Cerebellar cortex (tissue), 1 donor: ENCODE measurements around the gene ACTN1.

ENCODE experiments used
- DNase-seq: peaks from one replicate; pipeline ENCODE4 v3.0.0-alpha.2; 2015; ENCODE audit warnings: low spot score

Gene ACTN1

DNA sequence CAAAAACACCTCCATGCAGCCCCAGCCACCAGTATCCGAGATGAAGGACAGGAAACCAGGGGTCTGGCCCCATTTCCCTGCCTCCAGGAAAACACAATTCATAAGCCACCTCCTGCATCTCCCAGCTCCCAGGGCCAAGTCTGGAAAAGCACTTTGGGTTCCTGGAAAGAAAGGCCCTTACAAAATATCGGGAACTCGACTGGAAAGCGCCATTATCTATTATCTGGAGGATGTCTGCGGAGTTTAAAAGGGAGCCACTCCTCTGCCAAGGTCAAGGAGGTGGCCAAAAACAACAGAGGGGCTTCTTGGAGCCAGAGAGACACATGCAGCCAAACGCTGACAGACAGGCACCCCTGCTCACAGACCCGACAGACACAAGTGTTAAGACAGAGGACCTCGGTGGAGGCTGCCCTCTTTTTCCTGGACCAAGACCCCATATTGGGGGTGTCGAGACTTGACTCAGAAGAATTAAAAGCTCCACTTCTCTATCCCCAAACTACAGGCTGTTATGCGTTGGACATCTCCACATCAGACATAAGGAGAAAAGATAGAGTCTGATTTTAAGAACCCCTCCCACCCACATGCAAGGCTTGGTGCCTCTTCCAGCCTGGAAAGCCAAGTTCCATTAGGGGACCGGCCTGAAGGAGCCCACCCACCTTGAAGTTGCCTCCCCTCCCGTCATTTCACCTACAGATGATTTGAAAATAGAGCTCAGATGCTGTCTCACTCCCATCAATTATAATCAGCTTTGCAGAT lies 9.6 kb downstream of the ACTN1 start:
- DNase-seq = no peak

DNA sequence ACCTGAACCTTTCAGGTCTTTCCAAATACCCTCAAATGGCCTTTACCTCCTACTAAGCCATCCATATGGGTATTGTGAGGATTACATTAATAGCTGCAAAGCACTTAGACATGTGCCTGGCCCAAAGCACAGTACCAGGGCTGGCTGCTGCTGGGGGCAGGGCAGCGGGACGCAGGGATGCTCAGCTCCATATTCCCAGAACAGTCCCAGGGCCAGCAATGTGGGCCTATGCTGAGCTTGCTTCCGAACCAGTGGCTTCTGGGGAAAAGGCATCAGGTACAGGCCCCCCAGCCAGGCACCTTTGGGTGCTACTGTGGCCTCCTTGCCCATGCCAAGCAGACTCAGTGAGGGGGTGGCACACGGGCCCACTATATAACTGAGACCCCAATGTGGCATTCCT lies 10.4 kb downstream of the ACTN1 start:
- DNase-seq = no peak

DNA sequence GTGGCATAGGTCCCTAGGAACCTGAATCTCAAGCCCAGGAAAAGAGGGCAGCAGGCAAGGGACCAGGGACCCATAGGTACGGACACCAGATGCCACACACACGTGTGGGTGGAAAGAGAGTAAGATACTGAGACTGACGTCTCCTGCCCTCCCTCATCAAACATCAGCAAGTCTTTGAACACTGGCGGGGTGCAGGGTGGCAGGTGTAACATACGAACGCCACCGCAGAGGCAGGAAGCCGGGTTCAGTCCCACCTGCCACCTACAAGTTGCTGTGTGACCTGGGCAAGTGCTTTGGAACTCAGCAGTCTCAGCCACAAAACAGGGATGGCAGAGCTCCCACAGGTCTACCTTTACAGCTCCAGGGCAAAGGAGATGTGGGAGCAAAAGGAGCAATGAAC lies 11.1 kb downstream of the ACTN1 start:
- DNase-seq = no peak

DNA sequence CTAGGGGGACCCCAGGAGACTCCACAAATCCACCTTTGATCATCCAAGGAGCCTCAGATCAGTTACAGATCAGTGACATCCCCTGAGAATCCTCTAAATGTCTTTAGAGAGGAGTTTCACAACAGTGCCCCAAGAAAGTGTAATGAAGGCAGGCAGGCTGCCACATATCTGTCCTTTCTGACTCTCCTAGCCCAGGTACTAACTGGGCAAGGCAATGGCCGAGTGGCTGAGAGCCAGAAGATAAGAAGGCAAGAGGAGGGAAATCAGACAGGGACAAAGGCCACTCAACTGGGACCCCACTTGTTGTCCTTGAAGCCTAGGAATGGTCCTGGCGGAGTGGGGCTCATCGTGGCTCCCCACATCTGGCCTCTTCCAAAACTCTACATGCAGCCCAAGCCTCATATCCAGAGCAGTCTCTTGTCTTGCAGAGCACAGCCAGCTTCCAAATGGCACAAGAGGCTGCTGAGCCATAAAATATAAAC lies 11.6 kb downstream of the ACTN1 start:
- no peak for DNase-seq

DNA sequence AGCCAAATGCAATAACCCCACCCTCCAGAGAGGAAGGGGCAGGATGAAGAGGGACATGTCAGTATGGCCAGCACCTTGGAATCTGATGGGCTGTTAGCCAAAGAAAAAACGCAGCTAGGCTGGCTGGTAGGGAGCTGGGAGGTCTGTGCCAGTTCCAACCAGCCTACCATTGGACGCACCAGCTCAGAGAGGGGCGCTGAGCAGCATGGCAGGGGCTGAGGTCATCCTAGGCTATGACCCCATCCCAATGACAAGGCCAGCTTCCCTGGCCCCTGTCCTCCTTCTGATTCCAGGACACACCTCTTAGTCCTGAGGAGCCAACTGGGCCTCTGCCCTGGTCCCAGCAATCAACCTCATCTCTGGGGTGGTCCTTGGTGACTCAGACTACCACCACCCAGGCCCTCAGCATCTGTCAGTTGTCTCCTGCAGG lies 12.2 kb downstream of the ACTN1 start:
- DNase-seq = no peak

DNA sequence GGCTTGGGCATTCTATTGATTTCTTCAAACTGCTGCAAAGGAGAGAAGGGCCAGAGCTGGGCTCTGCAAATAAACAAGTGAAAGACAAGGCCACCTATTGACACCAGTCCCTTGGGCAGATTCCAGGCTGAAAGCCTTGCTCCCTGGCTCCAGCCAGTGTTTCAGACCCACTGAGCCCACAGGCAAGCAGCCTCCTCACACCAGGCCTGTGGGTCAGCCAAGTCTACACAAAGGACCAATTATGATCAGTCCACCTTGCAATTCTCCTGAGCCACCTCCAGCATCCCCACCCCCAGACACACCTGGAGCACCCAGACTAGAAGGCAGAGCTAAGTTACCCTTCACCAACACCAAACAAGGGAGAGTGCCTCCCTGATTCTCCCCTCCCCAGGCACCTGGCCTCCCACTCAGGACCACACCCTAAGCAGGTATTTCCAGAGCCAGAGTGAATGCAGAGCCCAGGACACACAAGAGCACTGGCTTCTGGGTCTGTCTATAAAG lies 13.8 kb downstream of the ACTN1 start:
- DNase-seq = no peak

DNA sequence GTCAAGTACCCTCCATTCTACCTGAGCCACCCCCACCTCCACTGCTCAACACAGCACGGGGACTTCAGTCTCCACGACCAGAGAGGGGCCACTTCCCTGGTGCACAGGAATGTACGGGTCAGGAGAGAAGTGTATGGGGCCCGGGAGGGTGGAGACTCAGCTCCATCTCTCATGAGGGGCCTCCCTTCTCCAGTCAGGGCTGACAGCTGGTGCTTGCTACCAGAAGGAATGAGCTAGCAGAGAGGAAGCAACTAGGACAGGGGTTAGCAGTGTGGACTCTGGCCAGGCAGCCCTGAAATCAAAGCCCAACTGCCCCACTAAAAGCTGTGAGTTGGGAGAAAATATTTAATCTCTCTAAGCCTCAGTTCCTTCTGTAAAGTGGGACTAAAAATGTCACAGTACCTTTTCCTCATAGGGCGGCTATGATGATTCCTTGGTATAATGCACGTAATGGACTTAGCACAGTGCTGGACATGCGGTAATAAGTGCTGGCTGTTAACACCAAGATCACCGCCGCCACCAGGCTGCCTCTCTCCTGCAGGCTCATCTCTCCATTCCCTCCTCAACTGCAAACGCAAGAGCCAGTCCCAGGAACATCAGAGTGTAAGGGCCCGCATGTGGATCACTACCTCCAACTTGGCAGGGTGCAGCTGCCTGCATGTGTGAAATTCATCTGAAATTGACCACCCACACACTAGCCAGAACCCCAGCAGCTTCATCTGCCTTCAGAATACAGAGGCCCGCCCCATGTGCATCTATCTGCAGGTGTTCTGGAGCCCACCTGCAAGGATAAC lies 14.6 kb downstream of the ACTN1 start:
- no peak for DNase-seq

DNA sequence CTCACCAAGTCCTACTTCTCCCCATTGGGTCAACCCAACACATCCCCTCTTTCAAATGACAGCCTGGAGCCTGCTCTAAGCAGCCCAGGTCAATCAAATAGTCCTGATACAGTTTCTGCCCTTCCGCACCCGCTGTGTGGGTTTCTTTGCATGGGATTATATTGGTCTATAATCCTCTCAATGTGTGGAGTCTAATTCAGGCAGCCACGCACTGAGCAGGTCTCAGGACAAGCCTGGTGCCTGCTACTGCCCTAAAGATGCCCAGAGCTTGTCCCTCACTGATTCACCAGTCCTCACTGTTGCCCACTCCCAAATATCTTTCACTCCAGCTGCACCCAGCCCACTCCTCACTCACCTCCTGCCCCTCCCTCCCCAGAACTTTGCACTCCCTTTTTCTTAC lies 16.4 kb downstream of the ACTN1 start:
- no peak for DNase-seq

DNA sequence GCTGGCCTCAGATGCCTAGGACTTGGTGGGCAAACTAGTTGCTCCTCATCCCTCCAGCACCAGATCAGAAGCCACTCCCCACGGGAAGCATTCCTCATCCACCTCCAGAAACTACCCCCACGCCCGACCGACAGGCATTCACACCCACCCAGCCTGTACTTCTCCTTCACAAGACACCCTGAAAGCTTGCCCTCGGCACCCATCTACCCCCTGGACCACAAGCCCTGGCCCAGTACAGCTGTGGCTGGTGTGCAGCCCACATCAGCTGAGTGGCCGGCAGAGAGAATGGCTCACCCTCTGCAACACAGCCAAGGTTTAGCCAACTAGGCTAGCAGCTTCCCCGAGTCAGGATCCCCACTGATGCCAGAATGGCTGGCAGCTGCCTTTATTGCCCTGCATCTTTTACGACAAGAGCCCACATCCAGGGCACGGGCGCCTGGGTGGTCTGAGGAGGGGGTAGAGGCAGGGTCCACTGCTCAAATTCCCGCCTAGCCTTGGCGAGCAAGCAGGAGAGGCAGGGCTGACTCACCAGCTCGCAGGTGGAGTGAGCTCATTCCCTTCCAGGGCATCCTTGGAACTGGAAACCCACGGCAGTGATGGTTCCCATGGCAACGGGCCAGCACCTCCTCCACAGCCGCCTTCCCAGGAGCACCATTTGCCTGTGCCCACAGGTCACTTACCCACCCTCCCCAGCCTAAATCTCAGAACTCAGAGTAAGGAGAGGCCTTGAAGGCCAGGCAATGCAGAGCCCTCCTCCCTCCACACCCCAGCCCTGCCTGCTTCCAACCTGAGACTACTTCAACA lies 17.1 kb downstream of the ACTN1 start:
- peak; percentile 59 for DNase-seq

DNA sequence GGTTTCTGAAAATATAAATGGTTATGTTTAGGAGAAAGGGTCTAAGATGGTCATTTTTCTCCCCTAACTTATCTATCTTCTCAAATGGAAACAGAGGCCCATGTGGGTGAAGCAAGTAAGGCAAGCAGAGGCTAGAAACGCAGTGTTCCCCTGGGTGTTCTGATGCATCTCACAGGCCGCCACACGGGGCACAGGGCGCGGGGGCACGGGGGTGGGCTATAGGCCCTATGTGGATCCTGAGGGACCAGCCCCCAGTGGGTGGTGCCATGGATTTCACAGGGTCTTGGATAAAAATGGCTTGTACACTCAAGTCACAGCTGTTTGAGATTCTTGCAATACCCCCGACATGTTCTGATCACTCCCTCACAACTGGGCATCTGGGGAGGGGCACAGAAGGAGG lies 17.7 kb downstream of the ACTN1 start:
- DNase-seq = no peak

DNA sequence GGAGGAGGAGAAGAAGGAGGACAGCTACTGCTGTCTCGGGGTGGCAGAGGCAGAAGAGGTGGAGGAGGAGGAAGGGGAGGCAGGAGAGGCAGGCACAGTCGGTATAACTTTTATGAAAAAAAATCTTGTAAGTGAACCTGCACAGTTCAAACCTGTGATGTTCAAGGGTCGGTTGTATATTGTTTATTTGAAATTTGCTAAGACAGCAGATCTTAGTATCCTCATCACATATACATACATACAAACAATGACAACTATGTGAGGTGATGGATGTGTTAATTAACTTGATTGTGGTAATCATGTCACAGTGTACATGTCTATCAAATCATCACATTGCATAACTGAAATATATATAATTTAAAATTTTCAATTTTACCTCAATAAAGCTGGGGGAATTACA lies 19.0 kb downstream of the ACTN1 start:
- DNase-seq = no peak

DNA sequence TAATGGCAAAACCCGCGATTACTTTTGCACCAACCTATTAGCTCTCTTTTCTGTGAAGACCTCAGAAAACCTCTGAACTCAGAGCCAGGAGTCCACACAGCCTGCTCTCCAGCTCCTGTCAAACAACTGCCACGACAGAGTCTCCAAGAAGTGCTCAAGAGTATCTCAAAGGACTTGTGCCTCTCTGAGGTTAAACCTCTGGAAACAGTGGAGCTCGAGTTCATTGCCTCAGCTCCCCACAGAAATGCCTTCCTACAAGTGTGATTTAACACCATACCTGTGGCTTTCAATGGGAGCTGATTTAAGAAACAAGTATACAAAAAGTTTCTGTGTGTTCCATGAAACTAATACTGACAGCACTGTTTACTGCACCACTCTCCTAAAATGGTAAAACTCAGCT lies 20.1 kb downstream of the ACTN1 start:
- DNase-seq = no peak

DNA sequence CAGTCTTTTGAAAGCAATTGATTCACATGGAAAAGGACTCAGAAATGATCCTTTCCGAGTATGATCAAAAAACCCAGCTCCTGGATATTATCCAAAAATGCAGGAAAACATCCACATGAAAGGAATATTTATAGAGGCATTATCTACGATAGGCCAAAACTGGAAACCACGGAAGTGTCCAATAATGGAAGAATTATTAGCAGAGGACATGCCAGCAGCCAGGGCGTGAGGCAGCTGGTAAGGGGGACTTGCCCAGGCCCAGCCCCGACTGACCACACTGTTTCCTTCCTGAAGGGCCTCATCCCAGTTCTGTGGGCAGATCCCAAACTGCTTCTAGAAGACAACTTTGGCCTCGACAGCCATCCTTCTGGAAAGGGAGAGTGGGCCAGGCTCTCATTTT lies 20.5 kb downstream of the ACTN1 start:
- DNase-seq = no peak

DNA sequence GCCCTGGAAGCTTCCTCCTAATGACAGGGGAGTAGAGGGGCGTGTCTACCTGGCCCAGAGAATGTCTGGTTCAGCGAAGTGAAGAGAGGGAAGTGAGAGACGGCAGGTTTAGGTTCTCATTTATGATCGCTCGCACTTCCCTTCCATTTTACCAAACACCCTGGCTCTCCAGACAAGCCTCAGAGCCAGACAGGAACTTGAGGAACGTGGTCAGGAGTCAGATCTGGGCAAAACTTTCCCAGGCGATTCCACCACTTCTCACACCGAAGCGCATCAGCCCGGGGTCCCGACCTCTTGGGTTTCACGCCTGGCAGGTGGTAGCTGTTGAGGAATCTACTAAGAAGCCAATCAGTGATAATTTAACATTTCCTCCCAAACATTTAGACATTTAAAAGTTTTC lies 21.3 kb downstream of the ACTN1 start:
- DNase-seq = no peak

DNA sequence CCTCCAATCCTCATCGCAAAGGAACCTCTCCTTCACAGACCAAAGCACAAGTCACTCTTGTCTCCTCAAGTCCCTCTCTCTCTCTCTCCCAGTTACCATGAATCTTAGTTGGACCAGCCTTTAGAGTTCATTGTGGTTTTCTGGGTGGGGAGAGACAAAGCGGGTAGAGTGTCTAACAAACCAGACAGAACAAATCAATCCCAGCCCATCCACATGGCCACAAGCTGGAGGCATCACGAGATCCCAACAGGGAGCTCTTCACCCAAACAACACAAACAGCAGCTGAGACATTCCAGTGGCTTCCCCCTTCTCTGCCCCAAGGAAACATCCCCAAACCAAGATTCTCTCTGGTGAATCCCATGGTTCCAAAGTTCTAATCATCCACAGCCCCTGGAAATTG lies 22.4 kb downstream of the ACTN1 start:
- DNase-seq = no peak

DNA sequence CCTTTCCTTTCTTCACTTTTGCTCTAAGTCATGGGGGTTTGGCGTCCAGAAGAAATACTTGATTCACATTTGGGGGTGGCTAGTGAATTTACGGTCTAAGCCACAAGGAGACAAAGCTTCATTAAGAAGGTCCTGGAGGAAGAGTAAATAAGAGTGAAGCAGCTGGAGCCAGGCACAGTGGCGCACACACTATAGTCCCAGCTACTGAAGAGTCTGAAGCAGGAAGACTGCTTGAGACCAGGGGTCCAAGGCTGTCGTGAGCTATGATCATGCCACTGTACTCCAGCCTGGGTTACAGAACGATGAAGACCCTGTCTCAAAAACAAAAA lies 23.3 kb downstream of the ACTN1 start:
- no peak for DNase-seq

DNA sequence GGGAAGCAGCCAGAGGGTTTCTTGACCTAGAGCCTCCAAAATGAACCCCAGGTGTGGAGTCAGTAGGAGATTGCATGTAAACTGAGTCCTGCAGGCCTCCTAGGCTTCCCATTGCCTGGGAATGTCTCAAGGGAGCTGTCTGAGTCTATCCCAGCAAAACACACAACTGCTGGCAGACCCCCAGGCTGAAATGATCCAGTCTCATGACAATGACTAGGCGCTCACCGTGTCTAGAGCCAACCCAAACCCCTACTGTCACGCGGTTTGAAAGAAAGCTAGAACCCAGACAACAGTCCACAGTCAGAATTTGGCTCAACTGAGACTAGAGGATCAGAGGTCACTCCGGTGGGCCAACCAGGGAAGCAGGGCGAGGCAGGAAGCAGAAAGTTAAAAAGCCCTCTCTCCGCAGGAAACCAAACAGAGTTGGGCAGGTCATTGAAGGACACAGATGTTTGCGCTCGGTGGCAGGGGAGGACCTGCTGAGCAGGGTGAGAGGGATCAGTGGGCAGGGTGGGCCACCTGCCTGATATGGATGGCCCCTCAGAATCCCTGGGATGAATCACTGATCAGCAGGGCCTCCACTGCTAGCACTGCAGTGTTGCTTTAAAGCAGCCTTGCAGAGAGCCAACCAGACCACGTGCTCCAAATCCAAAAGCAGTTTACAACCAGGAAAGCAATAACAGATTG lies 23.8 kb downstream of the ACTN1 start:
- no peak for DNase-seq

DNA sequence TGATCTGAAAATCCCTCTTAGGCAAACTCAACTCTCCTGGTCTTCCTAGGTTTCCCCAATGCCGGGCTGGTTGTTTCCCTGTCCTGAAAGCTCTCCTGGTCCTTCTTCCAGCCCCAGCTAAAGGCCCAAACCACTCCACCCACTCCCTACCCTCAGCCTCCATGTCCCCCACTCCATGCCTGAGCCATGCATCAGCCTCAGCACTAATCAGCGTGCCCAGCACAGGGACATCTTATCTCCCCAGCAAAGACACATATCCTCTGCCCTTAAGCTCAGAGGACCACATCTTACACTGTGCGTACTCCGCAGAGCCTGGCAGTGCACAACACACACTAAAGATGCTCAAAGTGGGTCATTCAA lies 25.9 kb downstream of the ACTN1 start:
- no peak for DNase-seq

DNA sequence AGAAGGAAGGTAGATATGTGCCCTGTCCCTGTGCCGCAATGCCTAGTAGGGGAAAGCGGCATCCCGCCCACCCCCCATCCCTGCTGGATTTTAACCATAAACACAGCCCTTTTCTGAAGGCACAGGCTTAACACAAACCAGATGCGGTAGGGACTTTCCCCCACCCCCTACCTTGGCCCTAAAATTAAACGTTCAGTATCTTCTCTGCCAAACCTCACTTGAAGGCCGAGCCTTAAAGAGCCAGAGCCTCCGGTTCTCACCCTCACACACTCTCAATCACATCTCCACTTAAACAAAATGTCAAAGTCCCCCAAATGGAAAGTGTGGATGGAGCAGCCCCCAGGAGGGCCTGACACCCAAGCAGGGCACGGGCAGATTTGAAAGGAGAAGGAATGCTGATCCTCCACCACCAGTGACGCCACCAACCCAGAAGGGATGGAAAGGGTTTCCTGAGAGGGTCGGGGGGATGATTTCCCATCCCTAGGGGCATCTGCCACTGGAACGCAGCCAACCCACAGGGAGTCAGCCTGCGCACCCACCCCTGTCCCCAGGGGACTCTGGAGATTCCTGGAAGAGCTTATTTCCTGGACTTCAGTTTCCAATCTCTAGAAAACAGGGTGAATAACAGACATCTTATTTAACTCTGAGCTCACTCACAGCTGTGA lies 26.4 kb downstream of the ACTN1 start:
- no peak for DNase-seq

DNA sequence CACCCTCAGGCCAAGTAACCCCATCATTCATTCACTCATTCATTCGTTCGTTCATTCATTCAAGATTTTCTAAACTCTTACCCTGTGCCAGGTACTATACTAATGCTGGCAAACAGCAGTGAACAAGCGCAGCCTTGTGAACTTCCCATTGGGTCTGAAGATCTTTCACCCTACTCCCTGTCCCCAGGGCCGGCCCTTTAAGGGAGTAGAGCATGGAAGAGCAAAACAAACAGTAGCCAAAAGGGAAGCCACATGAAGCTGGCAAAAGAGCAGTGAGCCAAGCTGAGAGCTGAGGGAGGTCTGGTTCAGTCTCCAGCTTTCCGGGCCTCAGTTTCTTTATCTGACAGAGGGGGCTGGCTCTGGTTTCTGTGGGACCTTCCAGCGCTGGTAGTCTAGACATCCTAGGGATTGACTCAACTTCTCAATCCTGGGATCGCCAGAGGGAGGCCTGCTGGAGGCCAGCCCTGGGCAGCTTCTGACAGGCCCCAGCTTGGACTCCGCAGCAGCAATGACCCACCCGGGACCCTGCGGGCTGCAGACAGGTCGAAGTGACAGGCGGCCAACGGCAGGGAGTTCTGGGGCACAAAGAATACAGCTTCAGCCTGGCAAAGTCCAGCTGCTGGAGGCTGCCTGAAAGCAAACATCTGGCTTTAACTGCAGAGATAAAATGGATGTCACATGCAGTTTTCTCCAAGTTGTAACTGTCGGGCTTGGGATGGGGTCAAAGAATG lies 27.1 kb downstream of the ACTN1 start:
- no peak for DNase-seq
